CD4-positive, alpha-beta T cell treated with Interleukin-2 at 100 ng/mL for 4 hours (primary cell): ENCODE data around the gene DND1.
"Not testable (repeated sequence)": the region's sequence is repeated elsewhere in the genome, so short reads cannot be mapped to it uniquely, and the experiment has no call there.

Source experiments
- DNase-seq: peaks from one replicate; pipeline ENCODE4 v3.0.0-alpha.2; 2020; ENCODE audit warnings: low spot score

Gene DND1

DNA sequence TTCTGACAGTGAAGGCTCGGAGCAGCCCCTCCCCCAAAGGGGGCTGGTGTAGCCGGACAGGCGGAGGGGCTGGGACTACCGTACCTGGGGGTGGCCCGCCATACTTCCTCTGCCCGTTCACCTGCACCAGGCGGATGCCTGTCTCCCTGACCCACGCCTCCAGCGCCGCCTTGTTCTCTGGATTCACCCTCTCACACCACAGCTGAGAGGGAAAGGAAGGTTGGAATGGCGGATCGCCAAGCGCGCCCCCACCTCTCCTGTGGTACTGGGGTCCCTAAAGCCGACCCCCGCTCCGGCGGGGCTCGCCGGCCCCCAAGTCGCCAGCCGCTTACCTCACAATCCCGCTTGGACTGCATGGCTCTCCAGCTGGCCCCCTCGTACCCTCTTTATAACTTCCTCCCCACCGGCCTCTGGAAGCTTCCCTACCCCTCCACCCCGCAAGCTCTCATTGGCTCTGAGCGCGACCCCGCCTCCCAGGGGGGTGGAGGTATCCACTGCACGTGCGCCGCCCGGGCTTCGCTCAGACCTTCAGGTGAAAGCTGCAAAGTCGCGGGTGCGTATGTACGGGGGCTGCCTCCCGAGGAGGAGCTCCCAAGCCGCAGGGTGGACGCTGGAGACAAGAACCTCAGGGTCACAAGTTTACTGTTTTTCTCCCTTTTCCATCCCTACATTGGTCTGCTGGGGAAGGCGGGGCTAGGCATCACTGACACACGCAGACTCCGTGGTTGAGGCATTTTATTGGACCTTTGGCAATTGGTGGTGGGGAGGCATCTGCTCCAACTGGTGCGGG, at the start of gene DND1:
Gene DND1, minus strand, starts transcription at position 390 of the 790 bp plus-strand sequence. Its CDS starts 34 bp downstream, at position 356.
- no peak for DNase-seq

- DNase-seq = not testable (repeated sequence)
Measured at GRCh38 chr5:140721395-140721794, 48.0 kb upstream of the DND1 start.

- DNase-seq = not testable (repeated sequence)
Measured at GRCh38 chr5:140720738-140721137, 47.4 kb upstream of the DND1 start.

DNA sequence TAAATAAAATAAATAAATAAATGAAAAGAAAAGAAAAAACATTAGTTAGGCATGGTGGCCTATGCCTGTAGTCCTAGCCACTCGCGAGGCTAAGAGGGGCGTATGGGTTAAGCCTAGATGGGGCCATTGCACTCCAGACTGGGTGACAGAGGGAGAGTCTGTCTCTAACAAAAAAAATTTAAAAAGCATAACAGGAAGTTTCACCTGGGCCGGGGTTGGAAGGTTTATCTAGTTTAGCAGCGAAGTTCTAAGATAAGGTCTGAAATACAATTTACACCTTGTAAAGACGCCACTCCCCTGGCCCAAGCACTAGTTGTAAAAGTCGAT, 44.9 kb upstream of the DND1 start:
- DNase-seq = no peak

- DNase-seq = not testable (repeated sequence)
Measured at GRCh38 chr5:140716238-140716637, 42.9 kb upstream of the DND1 start.

- no peak for DNase-seq
Measured at GRCh38 chr5:140713562-140714094, 40.3 kb upstream of the DND1 start.

DNA sequence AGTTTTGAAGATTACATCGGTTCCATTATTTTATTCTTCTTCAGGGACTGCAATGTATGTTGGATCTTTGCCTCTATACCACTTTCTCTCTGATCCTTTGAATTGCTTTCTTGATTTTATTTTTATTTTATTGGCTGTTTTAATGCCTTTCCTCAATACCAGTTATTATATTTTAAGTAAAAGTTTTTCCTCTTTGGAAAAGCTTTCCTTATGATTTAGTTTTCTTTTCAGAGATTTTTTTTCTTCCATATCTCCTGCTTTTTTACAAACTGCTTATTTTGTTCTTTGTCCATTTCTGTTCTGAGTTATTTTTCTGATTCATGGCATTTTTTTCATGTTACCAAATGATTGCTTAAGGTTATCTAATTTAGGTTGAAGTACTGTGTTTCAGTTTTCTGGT, 38.4 kb upstream of the DND1 start:
- DNase-seq = no peak

- peak; percentile 98 for DNase-seq
Measured at GRCh38 chr5:140710899-140711552, 37.6 kb upstream of the DND1 start.

- DNase-seq = not testable (repeated sequence)
Measured at GRCh38 chr5:140708787-140709186, 35.4 kb upstream of the DND1 start.

GRCh38 chr5:140707812-140708211, 34.4 kb upstream of the DND1 start:
- no peak for DNase-seq

DNA sequence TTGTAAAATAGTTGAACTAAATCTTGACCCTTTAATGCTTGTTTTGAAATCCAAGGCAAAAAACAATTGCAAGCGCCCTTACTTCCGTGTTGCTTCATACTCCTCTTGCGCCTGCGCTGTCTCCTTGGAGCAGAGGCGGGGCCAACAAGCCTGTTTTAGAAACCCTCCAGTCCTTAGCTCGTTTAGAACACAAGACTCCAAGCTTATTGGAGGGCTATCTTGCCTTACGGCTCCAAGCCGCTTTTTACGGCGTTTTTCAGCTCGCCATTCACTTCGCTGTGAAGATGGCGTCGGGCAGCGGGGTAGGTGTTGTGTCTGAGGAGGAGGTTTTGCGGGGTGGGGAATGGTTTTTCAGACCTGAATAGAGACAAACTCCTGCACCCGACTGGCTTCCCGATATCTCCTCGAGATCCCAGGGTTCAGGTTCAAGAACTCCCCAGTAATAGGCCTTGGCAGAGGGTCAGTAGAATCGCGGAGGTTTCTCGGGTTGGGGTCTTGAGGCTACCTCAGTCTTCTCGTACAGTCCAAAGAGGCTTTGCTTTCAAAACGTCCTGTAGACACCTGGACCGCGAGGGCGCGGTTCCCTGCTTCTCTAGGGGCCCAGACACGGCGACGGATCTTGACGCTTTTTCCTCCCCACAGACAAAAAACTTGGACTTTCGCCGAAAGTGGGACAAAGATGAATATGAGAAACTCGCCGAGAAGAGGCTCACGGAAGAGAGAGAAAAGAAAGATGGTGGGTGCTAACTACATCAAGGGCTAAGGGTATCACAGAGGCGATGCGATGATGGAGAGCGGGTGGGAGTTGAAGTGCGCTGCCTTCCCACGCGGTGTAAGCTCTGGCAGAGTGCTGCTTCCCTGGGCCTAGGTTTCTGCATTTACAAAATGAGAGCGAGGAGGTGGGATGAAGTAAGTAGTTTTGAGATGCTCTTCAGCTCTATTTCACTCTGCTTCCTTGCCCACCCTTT, 27.1 kb upstream of the DND1 start, which contains the start of gene ZMAT2:
Gene ZMAT2, plus strand, starts transcription at position 271 of the 968 bp plus-strand sequence. Its CDS starts 14 bp downstream, at position 285.
- peak; percentile 97 for DNase-seq

DNA sequence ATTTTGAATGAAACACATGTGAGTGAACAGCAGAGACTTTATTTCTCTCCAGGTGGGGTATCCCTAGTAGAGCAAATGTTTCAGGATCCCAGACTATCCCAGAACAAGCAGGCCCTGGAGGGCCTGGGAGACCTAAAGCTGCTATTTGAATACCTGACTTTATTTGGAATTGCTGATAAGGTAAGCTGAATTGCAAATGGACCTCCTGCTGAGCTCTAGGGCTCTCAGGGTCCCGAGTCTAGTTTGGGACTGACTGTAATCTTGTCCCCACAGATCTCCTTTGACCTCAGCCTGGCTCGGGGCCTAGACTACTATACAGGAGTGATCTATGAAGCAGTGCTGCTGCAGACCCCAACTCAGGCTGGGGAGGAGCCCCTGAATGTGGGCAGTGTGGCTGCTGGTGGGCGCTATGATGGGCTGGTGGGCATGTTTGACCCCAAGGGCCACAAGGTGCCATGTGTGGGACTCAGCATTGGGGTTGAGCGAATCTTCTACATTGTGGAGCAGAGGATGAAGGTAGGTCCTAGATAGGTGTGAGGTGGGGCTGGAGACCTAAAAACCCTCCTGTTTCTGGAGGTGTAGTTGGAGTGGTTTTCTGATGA, 23.6 kb upstream of the DND1 start:
- no peak for DNase-seq

GRCh38 chr5:140694276-140694675, 20.9 kb upstream of the DND1 start:
- no peak for DNase-seq

DNA sequence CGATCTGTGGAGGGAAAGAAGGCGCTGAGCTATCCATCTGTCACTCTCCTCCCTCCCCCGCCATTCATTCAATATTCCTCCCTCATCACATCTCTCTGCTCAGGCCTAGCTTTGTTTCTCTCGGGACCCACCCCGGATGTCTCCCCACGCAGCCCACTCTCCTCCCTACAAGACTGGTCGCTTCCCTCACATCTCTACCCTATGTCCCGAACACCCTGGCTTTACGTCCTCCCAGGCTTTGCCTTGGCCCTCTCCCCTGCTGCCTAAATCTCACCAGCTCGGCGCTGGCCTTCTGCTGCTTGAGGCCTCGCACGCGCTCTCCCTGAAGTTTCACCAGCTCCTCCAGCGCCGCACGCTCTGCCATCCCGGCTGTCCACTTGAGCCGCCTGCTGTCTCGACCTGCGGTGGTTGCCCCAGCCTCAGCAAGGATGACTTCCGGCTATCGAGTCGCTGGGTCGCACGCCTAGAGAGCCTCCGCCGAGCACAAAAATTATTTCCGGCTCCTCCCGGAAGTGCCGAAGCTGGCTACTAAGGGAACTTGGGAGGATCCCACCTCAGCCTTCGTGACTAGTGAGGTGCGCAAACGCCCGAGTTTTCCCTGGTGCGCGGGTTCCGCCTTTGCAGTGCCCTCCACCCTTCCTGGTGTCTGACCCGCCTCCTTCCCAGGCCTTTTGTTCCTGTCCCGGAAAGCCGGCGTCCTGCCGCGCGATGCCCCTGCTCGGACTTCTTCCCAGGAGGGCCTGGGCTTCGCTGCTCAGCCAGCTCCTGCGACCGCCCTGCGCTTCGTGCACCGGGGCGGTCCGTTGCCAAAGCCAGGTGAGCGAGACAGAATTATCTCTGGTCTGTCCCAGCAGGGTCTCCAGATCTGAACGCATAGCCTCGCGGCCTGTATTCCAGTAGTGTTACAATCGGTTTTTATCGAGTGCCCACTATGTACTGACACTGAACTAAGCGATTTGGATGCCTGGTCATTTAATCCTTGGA, 17.9 kb upstream of the DND1 start, which contains the start of the genes HARS1 and HARS2:
Gene HARS1, minus strand, starts transcription at position 430 of the 984 bp plus-strand sequence. Its CDS starts 66 bp downstream, at position 364.
Gene HARS2, plus strand, starts transcription at position 515 of the 984 bp plus-strand sequence. Its CDS starts 194 bp downstream, at position 709.
- DNase-seq = peak; percentile 89

DNA sequence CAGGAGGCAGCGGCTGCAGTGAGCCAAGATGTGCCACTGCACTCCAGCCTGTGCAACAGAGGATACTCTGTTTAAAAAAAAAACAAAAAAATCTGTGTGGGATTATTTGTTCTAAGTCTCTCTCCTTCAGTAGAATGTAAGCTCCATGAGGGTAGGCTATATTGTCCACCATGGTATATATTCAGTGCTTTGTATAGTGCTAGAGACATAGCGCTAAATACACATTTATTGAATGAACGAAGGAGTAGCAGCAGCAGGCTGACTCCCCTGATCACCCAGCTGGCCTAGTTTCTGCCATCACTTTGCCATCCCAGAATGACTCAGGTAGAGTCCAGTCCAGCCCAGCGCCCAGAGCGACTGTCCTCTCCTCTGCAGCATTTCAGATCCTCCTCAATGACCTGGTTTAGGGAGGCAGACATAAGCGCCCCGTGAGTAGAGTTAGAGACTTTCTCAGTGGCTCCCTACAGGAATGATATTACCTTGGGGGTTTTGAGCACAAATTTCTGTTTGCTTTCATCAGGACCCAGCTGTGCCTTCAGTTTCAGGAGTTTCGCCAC, 17.1 kb upstream of the DND1 start:
- DNase-seq = no peak

- no peak for DNase-seq
Measured at GRCh38 chr5:140678993-140679392, 5.6 kb upstream of the DND1 start.

- DNase-seq = no peak
Measured at GRCh38 chr5:140677947-140678346, 4.6 kb upstream of the DND1 start.

DNA sequence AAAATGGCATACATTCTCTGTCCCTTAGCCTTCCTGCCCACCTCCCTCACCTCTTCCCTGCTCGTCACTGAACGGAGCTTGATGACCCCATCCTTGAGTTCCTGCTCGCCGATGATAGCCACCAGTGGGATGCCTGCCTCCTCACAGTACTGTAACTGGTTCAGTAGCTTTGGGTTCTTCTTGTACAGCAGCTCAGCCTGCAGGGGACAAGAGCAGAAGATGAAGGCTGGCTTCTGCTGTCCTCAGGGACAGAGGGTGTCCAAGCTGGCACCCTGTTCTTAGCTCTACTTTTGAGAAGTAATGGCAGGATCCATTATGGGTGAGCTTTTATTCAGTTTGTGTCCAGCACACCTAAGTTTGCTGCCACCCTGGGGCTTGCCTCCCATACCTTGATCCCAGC, 1.3 kb upstream of the DND1 start:
- DNase-seq = no peak

GRCh38 chr5:140674211-140674610, 835 bp upstream of the DND1 start:
- no peak for DNase-seq
